ENCODE results near the gene PHF21B.

Gene PHF21B

DNA sequence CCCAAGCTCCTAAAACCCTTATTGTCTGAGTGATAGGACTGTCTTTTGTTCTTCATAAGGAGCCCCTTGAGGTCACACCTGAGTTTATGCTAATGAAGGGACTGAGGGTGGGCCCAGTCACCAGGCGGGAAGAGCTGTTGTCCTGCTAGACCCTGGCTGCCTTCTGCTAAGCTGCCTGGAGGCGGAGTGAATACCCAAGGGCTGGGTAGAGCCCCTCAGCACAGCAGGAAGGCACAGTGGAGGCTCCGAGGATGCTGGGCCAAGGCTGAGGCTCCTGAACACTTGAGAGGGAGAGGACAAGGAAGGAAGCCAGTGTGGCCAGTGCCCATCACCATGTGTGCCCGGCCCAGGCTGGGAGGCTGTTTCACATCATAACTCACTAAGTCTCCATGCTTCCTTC is 4.8 kb upstream of the PHF21B start:
- no peak for DNase-seq (ENCODE audit: low spot score)

DNA sequence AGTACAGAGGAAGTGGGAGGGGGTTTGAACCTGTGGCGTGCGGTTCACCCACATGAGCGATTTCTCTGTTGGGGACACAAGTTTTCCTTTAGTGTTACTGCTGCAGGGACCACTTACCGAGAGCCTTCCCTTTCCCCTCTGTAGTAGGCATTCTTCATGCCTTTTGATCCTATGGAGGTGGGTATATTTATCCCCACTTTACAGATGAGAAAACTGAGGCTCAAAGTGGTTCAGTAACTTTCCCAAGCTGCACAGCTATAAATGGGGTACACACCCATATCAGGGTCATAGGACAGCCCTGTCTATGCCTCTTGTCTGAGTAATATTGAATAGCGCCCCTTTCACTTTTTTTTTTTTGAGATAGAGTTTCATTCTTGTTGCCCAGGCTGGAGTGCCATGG is 3.3 kb upstream of the PHF21B start:
- DNase-seq (ENCODE audit: low spot score), result no peak

DNA sequence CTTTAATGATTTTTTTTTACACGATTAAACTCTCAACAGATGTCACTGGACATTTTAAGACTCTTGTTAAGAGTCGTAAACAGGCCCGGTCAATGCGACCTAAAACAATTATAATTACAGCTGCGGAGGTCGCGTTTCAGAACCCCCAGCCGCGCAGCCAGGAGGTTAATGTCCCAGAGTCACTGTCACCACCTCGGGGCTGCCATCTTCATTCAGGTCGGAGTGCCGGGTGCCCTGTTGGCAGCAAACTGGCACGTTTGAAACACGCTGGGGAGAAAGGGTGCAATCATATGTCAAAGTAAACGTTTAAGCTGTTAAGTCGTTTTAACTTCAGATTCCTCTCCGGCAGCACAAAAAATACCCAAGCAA is 711 bp upstream of the PHF21B start:
- DNase-seq (ENCODE audit: low spot score), result no peak

DNA sequence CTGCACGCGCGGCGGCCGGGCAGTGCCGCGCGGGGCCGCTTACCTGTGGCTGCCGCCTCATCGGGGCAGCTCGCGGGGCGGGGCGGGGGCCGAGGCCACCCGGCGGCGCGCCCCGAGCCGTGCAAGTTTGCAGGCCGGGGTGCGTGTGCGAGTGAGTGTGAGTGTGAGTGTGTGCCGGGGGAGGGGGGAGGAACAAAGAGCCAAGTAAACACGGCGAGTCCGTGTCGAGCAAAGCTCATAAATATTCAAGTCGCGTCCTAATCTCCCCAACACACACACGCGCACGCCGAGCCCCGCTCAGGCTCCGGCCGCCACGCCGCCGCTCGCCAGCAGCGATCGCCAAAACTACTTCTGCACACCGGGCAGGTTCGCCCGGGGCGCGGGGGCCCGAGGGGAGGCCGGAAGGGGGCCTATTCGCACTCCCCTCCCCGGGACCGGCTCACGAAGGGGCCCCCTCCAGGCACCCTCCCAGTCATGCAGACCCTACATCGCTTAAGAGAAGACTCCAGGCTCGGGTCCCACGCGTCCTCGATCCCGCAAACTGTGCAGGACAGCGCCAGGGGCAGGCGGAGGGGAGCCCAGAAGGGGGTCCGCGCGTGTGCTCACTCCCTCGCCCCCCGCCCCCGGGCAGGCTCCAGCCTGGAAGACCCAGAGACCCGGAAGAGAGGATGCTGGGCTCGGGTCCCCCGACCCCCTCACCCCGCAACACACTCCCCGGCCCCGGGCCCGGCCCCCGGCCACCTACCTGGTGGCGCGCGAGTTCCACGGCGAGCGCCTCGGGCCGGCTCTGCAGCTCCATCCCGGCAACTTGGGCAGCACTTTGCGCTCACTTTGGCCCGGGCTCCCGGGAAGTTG is 827 bp downstream of the PHF21B start:
- peak; percentile 22 for DNase-seq (ENCODE audit: low spot score)

DNA sequence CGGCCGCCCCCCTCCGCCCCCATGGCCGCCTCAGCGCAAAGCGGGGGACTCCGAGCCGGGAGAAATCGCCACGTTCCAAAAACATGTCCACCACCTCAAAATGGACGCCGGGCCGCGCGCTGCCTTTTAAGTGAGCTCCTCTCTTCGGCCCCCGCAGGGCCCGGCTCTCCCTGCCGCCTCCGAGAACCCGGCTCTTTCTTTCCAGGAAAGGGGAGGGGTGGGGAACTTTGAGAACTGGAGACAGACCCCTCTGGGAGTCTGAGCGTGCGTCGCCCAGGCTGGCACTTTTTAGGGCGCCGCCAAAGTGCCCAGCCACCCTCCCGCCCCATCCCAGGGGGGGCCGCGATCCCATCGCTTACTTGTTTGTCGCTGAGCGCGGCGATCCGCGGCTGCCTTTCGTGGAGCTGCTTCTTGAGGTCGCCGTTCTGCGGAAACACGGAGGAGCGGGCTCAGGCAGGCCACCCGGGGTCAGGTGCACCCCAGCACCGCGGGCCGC is 1.6 kb downstream of the PHF21B start:
- no peak for DNase-seq (ENCODE audit: low spot score)

DNA sequence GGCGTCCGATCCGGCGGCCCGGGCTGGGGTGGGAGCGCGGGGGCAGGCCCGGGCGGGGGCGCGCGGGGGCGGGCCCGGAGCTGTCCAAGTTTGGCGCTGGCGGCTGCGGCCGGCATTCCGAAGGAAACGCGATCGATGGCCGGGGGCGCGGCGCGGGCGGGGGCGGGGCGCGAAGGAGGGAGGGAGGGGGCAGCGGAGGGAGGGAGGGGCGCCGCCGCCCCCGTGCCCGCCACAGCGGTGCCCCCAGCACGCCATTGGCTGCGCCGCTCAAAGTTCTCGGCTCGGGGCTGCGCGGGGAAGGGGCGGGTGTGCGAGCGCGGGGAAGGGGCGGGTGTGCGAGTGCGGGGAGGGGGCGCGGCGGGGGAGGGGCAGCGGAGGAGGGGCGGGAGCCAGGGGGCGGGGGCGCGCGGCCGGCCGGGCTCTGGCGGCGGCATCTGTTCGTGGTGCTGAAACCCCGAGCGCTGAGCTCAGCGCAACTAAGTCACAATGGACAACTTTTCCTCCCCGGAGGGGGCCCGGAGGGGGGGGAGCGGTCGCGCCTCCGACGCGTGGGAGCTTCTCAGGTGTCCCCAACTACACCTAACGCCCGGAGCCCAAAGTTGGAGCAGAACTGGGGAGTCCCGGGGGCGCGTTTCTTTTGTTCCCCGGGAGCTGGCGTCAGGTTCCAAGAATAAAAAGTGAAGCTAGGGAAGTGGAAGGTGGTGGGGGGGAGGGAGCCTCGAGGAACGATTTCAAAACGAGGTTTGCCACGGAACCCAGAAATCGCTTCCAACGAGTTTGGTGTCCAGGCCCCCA is 2.2 kb downstream of the PHF21B start:
- DNase-seq (ENCODE audit: low spot score), result no peak

DNA sequence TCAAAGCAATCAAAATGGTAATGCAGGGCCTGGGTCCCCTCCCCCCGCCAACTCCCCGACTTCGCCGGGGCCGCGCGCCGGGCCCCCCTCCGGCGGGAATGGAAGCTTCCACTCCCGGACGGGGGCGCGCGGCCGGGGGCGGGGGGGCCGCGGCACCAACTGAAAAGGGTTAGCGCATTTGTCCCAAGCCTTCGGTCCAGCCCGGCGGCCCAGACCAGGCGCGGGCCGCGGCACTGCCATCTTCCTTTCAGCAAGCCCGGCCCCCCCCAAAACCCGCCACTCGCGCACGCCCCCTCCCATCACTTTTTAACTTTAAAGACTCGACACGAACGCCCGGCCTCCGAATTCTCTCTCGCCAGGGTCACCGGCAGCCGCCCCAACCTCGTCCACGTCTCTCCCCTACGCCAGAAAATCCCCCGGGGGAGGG is 2.8 kb downstream of the PHF21B start:
- no peak for DNase-seq (ENCODE audit: low spot score)

DNA sequence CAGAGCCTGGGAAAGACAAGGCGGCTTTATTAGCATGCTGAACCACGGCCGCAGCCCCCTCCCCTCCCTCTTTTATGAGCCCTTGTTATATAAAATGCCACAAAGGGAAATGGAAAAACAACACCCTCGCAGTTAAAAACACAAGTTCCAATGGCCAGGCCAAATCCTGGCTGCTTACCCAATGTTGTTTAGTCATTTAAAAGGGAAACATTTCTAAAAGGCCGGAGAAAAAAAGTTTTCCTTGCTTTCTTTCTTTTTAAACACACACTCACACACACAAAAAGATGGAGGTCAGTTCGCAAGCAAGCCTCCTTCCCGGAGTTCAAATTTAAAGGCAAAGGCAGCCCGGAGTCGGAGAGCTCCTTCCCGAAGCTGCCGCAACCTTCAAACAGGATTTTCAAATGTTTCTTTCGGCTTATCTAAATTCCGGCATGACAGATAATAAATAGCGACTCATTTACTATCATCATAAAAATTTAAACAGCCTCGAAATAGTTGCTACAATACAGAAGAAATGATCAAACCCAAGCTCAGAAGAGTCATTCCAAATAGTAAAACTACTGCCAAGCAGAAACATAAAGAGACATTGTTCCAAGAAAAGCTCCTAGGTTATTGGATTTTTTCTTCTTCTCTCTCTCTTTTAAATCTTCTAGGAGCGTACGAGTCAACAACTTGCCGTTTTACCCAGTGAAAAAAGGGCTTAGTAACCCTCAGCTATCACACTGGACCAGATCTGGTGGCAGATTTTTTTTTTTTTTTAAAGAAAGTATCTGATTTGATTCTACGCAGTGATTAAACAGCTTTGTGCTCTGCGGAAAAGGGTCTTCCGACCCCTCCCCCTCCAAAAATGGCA is 3.5 kb downstream of the PHF21B start:
- no peak for DNase-seq (ENCODE audit: low spot score)

DNA sequence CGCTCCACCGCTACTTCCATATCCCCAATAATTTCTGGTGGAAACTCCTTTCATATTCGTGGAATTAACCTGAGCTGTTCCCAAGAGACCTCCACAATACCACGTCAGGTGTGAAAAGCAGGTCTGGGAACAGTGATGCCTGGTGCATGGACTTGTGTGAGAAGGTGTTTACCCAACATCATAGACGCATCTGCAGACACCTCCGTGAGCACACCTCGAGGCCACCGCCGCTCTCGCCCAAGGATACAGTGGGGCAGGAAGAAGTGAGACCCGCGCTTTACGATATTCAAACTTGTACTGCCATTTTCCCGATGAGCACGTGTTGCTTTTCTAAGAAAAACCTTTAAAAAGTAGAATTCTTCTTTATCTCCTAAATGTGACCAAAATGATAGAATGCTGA is 8.2 kb downstream of the PHF21B start:
- DNase-seq (ENCODE audit: low spot score), result no peak

DNA sequence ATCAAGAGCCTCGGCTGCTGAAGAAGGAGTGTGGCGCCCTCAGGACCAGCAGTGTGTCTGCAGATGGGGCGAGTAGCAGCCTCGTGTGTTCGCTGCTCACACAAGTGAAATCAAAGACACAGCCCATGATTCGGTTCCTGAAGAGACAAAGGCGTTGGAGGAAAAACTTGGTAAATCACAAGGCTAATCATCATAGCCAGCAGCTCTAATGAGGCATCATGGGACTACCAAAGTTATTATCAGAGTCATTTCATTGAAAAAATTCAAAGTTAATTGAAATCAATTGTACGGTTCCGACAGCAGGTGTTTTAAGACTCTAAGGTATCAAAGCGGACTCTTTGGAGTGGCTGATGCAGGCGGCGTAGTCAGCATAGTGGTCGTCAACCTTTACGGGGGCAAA is 9.5 kb downstream of the PHF21B start:
- no peak for DNase-seq (ENCODE audit: low spot score)

DNA sequence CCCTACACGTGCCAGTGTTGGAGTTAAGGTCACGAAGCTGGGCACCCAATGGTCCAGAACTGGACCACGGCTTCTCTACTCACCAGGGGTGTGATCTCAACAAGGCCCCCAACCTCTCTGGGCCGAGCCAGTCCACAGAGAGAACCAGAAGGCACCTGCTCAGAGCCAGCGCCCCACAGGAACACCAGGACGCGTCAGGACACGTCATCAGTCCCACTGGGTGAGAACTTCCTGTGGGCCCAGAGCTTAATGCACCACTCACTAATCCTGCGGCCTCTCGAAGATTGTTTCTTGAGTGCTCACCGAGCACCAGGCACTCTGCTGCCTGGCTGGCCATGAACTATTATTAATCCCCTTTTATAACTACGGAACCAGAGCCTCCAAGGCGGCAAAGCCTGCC is 10.1 kb downstream of the PHF21B start:
- no peak for DNase-seq (ENCODE audit: low spot score)

DNA sequence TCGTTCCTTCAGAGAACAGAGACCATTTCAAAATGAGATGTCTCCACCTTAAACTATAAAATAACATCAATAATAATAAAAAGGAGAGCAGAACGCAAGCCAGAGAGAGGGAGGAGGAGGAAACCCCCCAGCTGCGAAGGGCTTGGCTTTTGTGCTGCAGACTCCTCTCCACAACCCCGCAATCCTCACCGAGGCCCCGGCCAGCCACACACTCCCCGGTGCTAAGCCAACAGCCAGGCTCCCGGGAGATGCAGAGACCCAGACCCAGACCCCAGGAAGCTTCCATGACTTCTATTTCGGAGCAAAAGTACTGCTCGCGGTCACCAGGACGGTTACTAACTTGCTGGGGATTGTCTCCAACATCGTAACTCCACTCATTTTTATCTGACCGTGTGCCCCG is 10.6 kb downstream of the PHF21B start:
- no peak for DNase-seq (ENCODE audit: low spot score)

DNA sequence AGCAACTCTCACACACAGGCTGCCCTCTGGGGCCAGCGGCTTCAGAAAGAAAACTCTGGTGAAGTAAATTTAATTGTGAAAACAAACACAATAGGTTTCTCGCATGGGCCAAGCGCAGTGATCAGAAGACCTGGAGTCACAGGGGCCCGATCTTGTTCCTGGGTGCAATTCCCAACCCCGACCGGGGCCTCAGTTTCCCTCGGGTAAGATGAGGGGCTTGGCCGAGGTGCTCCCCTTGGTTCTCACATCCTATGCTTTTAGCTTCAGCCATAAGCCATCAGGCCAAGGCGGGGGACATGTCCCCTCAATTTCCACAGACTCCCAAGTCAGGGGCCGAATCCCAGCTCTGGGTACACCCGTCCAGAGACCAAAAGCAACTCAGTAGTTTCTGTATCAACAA is 11.5 kb downstream of the PHF21B start:
- no peak for DNase-seq (ENCODE audit: low spot score)

DNA sequence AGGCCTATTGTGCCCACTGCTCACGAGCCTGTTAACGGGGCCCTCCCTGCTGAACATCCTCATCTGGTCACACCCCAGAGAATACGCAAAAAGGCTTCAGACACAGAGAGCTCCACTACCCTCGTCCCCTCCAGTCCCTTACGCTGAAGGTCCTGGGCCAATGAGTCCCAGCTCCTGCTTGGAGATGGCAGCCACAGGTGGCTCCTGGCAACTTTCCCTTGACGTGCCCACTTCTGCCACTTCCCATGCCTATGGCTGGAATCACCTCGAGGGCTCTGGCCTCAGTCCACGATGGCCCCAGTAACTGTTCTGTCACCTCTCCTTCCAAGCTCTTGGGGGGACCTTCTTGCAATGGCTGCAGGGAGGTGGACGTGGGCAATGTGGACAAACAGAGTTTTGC is 12.7 kb downstream of the PHF21B start:
- no peak for DNase-seq (ENCODE audit: low spot score)

DNA sequence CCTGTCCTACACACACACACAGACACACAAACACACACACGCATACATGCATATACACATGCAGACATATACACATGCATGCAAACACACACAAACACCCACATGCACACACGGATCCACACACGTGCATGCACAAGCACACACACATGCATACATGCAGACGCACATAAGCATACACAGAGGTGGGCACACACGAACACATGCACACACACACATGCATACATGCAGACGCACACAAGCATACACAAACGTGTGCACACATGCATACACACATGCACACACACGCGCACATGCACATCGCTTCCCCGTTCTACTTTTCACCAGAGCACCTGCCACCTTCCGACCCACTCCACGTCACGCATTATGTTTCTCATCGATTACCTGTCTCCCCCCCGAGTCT is 13.2 kb downstream of the PHF21B start:
- no peak for DNase-seq (ENCODE audit: low spot score)

DNA sequence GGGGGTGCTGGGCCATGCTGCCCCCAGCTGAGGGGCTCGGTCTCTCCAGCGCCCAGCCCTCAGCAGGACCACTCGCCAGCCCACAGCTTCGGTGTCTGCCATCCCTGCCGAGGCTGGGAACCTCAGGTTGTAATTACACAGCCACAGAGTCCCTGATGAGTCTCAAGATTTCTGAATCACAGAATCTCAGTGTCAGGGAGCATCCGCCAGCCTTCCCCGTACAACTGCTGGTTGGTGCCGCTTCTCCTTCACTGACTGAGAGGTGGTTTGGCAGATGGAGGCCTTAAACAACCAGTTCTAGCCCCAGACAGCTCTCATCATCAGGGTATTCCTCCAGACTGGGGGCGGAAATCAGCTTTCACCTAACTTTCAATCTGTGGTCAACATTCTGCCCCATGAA is 13.7 kb downstream of the PHF21B start:
- no peak for DNase-seq (ENCODE audit: low spot score)

DNA sequence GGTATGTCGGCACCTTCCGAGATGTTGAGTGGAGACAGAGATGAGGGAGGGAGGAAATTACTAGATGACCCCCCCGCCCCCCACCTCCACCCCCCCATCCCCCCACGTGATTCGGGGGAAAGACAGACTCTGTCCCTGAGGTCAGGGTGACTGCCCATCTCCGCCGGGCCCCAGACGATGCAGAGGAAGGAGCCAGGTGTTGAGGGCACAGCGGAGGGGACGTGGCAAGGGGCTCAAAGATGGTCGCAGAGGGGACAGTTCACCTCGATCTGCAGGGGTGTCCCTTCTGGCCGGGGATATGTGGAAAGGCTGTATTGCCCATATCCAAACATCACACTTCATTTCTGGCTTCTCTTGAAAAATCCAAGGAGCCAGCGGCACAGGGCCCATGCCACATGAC is 14.1 kb downstream of the PHF21B start:
- DNase-seq (ENCODE audit: low spot score), result no peak

DNA sequence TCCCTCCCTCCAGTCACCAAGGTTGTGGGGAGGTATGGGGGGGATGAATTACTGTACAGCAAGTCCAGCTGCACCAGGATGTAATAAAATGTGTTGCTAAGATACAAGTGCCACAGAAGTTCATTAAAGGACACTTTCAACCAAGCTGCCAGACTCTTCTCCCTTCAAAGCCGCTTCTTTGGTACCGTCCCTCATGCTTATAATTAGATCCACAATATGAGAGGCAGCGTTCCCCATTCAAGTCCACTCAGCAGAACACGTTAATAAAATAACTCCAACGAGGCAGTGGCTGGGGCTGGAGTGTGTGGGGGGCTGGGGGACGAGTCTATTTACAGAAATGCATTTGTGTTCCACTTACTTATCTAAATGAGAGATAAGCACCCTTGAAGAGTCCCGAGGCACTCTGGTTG is 14.7 kb downstream of the PHF21B start:
- no peak for DNase-seq (ENCODE audit: low spot score)

DNA sequence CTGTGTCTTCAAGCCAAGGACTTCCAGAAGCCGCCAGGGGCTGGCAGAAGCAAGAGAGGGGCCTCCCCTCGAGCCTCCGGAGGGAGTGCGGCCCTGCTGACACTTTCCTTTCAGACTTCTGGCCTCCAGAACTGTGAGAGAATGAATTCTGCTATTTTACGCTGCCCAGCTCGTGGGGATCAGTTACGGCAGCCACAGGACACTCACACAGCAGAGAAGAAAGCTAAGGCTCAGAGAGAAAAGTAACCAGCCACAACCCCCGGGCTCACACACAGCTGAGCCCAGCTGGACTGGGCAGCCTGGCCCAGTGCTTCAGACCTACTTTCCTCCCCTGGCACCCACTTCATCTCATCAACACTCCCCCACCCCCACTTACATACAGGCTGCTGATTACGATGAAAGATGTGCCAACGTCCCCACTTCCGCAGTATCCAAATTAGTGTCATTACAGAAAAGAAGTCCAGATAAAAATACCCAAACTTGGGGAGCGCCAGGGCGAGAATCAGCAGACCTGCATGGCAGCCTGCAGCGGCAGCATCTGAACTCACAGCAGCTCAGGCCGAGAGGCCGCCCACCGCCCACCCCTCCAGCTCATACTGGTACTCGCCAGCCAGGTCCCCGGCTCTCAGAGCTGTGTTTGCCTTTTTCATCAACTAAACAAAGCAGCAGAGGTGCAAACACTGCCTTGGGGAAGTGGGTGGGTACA is 15.3 kb downstream of the PHF21B start:
- DNase-seq (ENCODE audit: low spot score), result no peak

DNA sequence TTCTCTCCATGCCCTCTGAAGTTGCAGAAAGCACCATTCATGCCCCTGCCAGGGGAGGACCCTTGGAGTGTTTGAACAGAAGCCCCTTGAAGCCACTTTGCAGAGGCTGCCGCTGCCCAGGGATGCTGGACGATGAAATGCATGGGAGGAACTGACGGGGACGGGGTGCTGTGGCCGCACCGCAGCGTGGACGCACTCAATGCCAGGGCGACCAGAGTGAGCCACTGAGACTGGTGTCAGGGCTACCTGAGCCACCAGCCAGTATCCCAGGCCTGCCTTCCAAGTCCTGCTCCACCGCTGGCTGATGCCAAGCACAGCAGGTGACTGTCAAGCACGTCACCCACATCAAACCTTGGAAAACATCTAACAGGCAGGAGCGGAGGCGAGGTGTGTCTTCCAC is 17.6 kb downstream of the PHF21B start:
- DNase-seq (ENCODE audit: low spot score), result no peak

DNA sequence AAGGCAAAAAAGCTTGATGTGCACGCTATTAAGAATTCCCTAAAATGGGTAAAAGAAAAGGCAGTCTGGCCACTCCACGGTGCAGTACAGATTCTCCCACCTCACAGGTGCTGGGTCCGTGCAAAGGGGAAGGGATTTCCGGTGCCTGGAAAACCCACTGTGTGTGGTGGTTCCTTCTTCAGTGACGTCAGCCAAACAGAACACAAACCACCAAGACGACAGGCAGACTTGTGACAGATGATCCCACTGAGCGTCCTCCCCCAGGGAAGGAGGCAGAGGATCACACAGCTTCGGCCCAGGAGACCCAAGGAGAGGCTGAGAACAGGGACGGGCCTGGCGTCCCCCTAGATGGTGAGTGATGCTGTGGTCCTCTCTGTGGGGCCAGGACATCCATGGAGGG is 18.6 kb downstream of the PHF21B start:
- DNase-seq (ENCODE audit: low spot score), result no peak

DNA sequence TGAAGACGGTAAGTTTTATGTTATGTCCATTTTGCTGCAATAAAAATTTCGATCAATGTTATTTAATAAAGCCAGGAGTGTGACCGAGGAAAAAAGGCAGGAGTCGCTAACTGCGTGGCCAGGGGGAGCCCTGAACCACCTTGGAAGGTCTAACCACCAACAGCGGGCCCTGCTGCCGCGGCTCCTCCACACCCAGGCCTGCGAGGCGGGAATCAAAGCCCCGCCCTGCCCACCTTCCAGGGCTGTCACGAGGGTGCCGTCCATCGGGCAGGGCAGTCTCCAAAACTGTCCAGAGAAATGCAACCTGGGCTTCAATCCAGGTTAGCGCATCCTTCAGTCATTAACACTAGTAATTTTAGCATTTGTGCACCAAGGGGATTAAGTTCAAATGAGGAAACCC is 19.0 kb downstream of the PHF21B start:
- DNase-seq (ENCODE audit: low spot score), result no peak
